HG02870 (cell line): ENCODE measurements around the gene STXBP6.
A peak's percentile ranks its signal among the peaks of the same experiment; 100 is the strongest.
"Not testable (repeated sequence)": the region's sequence is repeated elsewhere in the genome, so short reads cannot be mapped to it uniquely, and the experiment has no call there.

Source experiments
- ATAC-seq: cut with Tn5 transposase; IDR thresholded peaks from one replicate; pipeline ENCODE4 v1.9.1; 2021; ENCODE audit warnings: mild to moderate bottlenecking, moderate library complexity; ENCODE audit not compliant: unreplicated experiment

The STXBP6 gene

GRCh38 chr14:24959791-24960331 is 90.1 kb downstream of the STXBP6 start:
- peak; percentile 83 for ATAC-seq

- no peak for ATAC-seq
Measured at GRCh38 chr14:24958271-24958670, 91.7 kb downstream of the STXBP6 start.

- no peak for ATAC-seq
Measured at GRCh38 chr14:24957814-24958213, 92.1 kb downstream of the STXBP6 start.

- ATAC-seq, result no peak
Measured at GRCh38 chr14:24956104-24956503, 93.8 kb downstream of the STXBP6 start.

DNA sequence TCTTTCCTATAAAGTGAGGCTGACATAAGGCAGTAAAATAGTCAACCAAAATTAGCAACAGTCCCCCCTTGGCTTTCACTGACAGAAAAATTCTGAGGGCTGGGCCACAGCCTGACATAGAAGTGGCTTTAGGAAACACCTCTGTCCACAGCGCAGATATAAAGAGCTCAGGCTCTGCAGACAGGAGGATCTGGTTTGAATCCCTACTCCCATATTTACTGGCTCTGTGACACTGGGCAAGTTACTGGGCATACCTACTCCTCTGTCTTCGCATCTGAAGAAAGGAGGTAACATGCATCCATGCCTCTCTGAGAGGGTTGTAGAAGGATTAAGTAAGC is 95.3 kb downstream of the STXBP6 start:
- ATAC-seq, result no peak

GRCh38 chr14:24954037-24954699 is 95.8 kb downstream of the STXBP6 start:
- ATAC-seq, result peak; percentile 97

DNA sequence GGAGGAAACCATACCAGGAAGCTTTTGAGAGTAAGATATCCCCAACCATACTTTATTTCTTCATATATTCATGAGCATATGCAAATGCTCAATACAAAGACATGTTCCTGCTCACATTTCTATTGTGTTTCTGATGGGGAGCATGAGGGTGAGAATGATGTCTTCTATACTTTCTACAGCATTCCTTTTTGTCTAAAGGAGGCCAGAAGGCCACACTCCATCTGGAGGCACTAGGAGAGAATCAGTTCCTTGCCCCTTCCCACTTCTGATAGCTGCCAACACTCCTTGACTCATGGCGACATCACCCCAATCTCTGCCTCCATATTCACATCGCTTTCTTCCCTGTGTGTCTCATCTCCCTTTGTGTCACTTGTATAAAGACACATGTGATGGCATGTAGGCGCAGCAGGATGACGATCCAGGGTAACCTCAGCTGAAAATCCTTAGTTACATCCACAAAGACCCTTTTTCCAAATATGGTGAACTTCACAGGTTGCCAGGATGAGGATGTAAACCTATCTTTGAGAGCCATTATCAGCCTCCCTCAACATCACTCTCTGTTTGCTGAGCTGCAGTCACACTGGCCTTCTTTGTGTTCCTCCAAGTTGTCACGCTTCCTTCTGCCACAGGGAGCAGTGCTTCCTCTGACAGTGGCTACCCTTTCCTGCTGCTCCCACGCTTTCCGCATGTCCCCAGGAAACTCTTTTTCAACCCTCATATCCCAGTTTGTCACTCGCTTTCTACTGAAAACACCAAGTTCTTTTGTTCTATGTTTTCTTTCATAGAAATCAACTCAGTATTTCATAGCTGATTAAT is 96.9 kb downstream of the STXBP6 start:
- no peak for ATAC-seq

GRCh38 chr14:24948261-24948847 is 101.6 kb downstream of the STXBP6 start:
- no peak for ATAC-seq

DNA sequence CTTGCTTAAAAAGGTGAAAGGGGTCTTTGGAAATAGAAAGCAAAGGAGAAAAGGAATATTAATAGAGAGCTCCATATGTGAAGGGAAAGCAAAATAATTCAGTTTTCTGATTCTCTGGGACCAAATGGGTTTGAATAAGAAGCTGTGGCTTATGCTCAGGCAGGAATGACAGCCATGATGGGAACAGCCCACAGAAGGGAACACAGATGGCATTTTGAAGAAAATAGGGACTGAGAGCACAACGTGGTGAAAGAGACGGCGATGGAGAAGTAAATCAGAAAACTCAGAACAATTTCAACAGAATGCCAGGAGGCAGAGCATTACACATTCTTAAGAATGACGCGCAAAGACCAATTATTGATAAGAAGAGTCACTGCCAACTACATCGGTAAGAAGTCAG is 102.8 kb downstream of the STXBP6 start:
- ATAC-seq, result no peak

- ATAC-seq, result no peak
Measured at GRCh38 chr14:24944800-24945199, 105.1 kb downstream of the STXBP6 start.

DNA sequence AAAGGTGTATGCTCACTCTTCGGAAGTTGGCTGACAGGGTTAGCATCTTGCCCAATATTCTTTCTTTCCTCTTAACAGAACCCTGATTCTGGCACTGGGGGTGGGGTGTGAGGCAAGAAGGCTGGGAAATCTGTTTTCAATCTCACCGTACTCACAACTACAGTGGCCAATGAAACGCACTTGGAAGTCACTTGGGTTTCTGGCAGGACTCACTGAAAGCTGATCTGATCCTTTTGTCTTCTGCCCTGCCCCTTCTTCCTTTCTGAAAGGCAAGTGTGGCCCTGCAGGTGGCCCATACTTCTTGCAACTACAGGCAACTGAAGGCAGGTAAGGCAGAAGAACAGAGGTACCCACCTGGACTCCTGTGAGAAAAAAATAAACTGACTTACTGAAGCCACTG is 106.9 kb downstream of the STXBP6 start:
- ATAC-seq, result no peak

DNA sequence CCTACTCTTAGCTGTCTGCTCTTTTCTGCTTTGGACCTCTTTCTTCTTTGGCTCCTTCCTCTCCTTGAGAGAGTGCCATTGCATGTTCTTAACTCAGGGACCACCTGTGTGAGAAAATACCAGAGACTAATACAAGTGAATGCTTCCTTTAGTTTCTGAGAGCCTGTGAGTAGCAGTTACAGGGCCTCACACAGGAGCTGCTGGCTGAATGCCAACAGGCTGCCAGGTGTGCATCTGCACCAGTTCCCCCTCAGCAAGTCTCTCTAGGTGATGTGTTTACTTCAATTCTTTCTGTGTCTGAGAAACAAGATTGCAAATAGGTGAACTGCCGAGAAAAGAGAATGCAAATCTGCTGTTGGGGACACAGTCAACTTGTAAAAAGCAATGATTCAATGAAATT is 108.2 kb downstream of the STXBP6 start:
- ATAC-seq, result peak; percentile 49

GRCh38 chr14:24940213-24940783 is 109.6 kb downstream of the STXBP6 start:
- peak; percentile 34 for ATAC-seq

DNA sequence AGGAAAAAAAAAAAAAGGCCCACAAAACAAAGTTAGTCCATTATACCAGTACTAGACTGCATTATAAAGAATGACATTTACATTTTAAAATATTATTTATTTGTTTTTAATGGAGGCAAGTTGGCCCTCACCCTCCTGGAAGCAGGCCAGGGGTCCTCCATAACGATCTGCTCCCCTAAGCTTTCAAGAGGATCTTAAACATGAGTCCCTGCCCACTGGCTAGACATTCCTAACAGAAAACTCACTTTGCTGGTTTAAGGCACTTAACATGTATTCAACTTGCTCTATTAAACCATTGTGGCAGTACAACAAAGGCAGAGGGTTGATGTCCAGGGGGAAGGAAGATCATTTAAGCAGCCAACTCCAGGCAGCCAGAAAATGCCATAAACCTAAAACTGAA is 111.4 kb downstream of the STXBP6 start:
- ATAC-seq, result no peak

DNA sequence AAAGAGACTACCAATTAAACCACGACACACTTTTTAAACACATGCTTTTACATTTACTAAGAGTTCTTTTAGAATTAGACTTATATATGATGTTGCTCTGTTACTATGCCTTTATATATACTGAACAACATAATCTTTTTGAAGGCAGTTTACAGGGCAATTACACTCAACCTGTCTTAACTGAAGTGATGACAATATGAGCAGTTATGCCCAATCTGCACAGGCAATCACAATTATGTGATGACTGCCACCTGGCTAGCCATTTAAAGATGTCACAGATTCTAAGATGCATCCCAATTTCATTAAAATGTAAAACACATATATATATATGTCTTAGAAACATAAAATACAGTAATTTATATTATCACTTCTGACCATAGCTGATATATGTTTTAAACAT is 112.6 kb downstream of the STXBP6 start:
- ATAC-seq, result no peak

DNA sequence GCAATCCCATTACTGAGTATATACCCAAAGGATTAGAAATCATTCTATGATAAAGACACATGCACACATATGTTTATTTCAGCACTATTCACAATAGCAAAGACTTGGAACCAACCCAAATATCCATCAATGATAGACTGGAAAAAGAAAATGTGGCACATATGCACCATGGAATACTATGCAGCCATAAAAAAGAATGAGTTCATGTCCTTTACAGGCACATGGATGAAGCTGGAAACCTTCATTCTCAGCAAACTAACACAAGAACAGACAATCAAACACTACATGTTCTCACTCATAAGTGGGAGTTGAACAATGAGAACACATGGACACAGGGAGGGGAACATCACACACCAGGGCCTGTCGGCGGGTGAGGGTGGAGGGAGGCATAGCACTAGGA is 113.2 kb downstream of the STXBP6 start:
- ATAC-seq, result not testable (repeated sequence)

DNA sequence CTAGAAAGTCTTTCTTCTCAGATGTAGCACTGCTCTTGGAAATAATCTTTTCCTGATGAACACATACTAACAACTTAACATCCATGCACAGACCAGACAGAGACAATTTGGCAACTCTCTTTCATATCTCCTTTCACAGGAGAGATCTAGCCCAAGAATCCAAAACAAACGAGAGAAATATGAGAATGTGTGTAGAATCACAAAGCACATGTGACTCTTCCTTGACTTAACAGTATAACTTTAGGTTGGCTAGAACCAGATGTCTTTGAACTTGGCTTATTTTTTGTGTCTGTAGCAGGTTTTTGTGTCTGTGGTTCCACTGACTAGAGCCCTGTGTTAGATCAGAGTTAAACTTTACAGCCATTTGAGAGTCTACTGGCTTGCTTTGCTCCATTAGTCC is 114.2 kb downstream of the STXBP6 start:
- no peak for ATAC-seq

- ATAC-seq, result no peak
Measured at GRCh38 chr14:24928386-24928900, 121.5 kb downstream of the STXBP6 start.

GRCh38 chr14:24927809-24928208 is 122.1 kb downstream of the STXBP6 start:
- no peak for ATAC-seq

- ATAC-seq, result no peak
Measured at GRCh38 chr14:24925771-24926374, 124.1 kb downstream of the STXBP6 start.

DNA sequence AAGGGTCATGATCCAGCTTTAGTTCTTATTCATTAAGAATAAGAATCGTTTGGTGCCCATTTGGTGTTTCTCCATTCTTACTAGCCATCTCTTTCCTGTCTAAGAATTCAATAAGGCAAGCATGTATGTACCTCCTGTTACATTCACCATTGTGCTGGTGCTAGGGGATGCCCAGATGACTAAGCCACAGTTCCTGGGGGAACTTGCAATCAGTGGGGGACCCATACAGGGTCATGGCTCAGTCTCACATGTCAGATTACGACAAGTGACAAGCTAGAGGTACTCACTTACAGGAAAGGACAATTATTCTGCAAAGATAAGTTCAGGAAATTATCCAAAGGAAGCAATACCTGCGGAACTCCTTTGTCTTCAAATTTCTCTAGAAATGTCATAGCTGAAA is 125.4 kb downstream of the STXBP6 start:
- peak; percentile 53 for ATAC-seq
